Epidermal melanocyte (primary cell): Measurements from ENCODE around the gene COL19A1.

Experiments used
- DNase-seq: peaks from one replicate; pipeline ENCODE4 v3.0.0; 2011; ENCODE audit warnings: low spot score; ENCODE audit not compliant: insufficient read length

Gene COL19A1

DNA sequence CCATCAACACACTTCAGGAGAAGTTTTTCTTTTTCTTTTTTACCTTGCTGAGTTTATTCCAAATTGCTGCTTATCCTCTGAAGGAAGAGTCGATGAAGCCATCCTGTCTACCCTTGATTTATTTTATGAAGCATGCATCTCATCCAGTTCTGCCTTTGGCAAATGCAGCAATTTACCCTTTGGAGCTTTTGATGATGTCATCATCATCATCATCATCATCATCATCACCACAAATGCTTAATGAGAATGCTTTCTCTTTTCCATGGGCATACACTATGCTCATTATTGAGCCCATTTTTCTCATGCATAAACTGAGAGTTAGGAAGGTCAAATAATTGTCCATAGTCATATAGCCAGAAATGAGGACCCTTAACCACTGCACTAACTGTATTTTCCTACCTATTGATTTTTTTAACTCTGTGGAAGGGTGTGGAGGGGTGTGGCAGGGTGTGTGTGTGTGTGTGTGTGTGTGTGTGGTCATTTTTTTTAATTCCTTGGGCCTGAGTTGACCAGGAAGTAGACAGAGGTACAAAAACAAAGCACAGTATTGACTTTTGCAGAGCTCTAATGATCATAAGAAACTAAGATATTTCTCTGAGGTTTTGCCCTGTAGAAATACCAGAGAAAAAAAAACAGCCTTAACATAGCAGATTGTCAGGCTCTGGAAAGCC, 353.7 kb downstream of the COL19A1 start:
- DNase-seq = no peak

DNA sequence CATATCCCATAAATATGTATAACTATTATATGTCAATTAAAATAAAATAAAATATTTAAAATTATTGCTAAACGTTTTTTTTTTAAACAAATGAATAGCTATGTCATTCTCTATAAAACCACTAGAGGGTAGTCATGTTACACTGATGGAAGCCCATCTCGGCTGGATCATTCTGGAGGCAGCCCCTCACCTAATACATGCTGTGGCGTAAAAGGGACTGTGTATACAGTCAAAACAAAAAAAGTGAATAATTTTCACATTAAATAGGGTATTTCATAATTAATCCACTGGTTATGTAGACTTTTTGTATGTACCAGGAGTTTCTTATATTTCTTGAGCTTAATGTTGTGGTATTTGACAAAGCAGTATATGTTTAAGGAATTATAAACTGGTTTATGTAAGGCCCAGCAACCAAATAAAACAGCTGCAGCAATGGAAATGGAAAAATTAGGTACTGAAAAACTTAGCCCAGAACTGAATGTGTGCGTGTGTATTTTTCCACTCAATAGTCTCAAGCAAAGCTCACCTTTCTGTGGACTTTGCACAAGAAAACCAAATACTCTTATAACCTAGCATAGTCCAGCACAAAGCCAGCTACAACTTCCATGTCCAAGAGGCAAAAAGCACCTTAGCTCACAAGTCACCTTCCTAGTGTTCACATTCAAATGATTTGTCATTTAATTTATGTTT, 354.8 kb downstream of the COL19A1 start:
- no peak for DNase-seq

GRCh38 chr6:70221715-70222438, 355.5 kb downstream of the COL19A1 start:
- DNase-seq = no peak

DNA sequence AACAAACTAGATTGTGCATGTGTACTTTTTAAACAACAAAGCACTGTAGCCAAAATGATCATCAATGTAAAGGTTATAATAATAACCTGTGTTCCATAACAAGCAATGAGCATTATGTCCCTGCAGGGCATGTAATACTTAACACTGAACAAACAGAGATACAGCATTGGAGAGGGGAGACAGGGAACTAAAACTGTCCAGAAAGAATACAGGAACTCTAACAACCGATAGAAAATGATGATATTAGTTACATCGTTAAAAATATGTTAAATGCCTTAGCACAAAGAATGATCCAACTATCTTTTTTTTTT, 356.0 kb downstream of the COL19A1 start:
- no peak for DNase-seq

DNA sequence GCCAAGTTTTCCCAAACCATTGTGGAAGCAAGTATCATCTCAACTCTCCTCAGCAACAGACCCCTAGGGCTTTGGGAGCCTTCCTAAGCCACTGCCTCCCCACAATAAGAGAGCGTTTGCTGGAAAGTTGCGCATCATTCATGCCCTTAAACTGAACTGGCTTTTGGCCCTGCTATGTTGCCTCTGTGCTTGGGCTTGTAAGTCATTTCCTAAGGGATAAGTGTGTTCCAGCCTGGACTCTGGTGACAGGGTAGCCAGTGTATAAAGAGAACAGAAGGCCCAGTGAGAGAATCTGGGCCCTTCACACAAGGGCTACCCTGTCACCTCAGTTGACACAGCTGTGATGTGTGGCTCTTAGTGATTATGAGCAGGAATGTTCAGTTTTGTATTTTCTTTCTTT, 358.7 kb downstream of the COL19A1 start:
- no peak for DNase-seq

GRCh38 chr6:70231311-70231710, 365.0 kb downstream of the COL19A1 start:
- DNase-seq = no peak

DNA sequence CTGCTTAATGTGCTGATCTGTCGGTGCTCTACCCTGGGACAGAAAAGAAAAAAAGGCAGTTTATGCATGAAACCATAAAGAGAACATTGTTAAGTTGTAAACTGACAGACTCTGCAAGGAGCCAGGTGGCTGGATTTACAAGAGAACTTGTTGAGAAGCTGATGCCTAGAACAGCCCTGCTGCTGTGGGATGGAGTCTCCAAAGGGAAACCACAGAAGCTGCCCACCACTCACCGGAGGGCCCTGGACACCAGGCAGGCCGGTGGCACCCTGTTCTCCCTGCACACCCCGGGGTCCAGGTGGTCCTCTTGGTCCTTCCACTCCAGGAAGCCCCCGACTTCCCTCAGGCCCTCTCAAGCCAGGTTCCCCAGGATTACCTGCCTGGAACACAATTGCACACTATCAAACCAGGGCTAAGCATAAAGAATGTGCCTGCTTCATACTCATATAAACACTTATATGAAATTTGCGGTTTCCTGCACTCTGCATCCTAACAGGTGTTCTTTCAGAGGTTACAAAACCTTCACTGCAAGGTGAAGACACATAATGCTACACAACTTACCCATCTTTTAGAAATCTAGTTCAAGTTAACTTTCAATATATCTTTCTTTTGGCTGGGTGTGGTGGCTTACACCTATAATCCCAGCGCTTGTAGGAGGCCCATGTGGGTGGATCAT, 368.3 kb downstream of the COL19A1 start:
- DNase-seq = no peak

DNA sequence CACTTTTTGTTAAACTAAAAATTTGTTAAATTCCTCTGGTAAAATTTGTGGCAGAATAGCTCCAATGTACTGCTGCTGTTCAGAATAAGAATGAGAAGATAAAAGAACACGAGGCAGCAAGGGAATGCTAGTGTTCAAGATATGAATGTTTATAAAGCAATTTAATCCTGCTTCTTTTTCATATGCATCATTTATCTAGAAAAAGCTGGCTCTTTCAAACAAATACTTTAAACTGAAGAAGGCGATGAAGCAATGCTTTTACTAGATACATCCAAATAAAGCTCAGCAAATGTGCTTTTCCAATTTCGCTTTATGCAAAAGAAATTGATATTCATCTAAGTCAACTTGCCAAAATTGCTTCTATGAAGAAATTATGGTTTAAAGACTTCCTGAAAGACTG, 370.0 kb downstream of the COL19A1 start:
- DNase-seq = no peak

DNA sequence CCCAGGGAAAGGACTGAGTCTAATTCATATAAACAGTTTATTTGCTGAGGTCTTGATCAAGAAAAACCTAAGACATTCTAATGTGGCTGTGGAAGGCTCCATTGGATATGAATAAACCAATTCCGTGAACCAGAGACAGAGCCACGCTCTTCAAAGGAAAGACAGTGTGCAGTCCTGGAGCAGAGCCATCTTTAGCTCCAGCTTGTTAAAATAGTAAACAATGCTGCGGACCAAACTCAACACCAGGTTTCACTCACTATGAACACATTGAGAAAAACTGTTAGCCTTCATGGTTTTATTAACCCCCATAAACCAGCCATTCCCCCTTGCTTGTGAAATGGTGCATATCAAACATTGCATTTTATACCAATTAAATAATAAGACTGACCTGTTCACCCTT, 374.7 kb downstream of the COL19A1 start:
- DNase-seq = no peak

GRCh38 chr6:70241991-70242420, 375.6 kb downstream of the COL19A1 start:
- no peak for DNase-seq

- no peak for DNase-seq
Measured at GRCh38 chr6:70246118-70246517, 379.8 kb downstream of the COL19A1 start.

- DNase-seq = no peak
Measured at GRCh38 chr6:70252604-70253003, 386.2 kb downstream of the COL19A1 start.

DNA sequence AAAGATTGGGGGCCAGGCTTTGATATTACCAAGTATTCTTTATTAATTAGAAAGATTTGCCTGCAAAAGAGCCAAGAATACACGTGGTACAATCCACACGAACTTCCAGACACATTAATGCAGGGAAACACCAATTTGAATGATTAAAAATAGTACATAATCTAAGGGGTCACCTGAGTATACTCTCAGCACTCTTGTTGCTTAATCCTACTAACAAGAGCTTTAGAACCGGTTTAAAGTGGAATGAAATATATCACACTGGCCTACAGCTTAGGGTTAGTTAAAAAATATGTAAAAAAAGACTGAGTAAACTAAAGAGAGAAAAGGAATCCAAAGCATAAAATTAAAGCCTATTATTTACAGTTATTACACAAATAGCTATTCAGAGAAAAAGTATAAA, 387.6 kb downstream of the COL19A1 start:
- DNase-seq = no peak

DNA sequence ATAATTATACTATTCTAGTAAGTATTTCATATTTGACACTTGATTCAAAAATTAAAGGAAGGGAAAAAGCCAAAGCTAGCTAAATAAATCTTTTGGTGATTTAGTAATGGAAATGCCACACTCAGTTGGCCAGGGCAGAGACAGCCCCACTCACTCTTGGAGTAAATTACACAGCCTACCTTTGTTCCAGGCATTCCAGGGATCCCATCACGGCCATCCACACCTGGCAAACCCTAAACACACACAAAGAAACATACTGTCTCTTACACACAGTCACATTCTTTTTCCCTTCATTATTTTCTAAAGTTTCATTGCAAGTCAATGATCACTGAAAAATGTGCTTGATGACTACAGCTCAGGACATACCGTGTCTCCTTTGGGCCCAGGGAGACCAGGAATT, 388.4 kb downstream of the COL19A1 start:
- DNase-seq = no peak

DNA sequence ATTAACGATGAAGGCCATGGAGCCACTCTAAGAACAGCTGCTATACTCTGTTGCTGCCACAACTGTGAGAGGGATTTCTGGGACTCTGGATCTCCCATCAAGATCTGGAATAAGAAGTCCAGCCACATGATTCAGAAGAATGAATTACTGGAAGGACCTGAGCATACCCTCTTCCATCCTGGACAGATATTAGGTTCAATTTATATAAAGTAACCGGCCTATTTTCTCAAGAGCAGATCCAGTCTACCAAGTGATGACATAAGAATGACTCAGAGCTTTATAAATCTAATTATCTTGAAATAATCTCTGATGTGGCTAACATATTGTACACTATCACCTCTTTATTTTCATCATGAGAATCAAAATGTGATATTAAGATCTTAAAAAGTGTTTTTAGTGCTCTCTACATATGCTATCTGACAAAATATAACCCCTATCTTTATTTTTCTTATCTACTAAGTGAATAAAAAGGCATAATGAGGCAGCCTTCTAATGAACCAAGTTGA, 391.5 kb downstream of the COL19A1 start:
- no peak for DNase-seq

DNA sequence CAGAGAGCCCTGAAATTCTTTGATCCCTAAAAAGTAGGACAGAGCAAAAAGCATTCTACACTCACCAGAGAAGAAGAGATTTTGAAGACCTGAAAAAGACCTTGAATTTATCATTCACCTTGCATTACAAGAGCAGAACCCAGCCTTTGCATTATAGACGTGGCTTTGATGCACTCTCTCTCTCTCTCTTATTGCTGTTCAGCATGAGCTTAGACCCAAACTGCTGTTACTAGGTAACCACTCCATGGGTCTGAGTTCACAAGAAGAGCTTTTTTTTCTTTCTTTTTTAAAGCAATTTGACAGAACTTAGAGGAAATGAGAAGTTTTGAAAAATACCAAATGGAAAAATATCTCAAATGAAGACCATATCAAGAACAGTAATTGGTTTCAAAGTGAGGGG, 392.1 kb downstream of the COL19A1 start:
- DNase-seq = no peak
